ENCODE results near the gene SLC22A23.

- TF ChIP-seq SMC3 (IDR thresholded peaks at IDR 0.05; ENCODE audit: low read depth, low read length) (no peak), CTCF (conservative IDR thresholded peaks at IDR 0.05; ENCODE audit: low read depth, low read length) (no peak), POLR2A (IDR thresholded peaks at IDR 0.05; ENCODE audit: low read depth, low read length) (no peak), BHLHE40 (IDR thresholded peaks at IDR 0.05; ENCODE audit: low read depth, low read length) (no peak), MAZ (IDR thresholded peaks at IDR 0.05; ENCODE audit: borderline replicate concordance, low read depth, low read length) (no peak), USF2 (IDR thresholded peaks at IDR 0.05; ENCODE audit: low read depth, low read length) (no peak), ELK1 (IDR thresholded peaks at IDR 0.05; ENCODE audit: borderline replicate concordance, low read depth, low read length) (no peak), CEBPB (IDR thresholded peaks at IDR 0.05; ENCODE audit: low read depth, low read length) (no peak), RFX5 (IDR thresholded peaks at IDR 0.05; ENCODE audit: low read depth, low read length) (no peak)
Measured at GRCh38 chr6:3296078-3296477, 160.8 kb downstream of the SLC22A23 start.
